OCI-M1 (cell line): ENCODE data around the gene BMPER.

Experiments
- DNase-seq: peaks from one replicate; lab custom pipeline; 2025; lab: John Stamatoyannopoulos, UW

Gene BMPER

DNA sequence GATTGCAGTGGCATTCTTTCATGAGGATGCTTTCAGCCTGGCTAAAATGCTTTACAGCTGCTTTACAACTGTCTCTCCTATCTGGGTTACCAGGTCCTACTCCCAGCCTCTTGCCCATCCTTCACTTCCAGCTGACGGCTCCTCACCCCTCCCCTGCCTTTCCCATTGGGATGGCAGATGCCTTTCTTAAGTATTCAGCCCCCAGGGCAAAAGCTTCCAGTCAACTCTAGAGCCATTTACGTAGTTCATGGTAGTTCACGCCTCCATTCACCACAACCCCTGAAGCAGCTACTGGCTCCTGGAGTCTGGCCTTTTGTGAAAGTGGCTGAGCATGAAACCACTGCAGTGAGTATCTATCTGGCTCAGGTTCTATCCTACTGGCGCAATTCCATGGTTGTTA lies 17.2 kb upstream of the BMPER start:
- DNase-seq: no peak

DNA sequence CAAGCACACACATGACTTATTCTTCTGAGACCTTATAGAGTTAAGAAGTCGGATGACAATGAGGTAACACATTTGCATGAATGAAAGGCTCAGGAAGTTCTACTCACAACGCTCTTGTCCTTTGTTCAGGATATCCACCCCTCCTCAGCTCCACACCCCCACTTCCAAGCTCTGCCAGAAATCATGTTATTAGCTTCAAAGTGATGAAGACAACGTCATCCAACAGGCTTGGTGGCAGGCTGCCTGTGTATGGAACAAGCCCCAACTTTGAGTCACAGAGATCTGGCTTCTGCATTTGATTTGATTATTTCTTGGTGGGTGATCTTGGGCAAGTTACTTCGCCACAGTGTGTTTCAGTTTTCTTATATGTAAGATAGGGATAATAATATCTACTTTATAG lies 12.4 kb upstream of the BMPER start:
- DNase-seq: no peak

DNA sequence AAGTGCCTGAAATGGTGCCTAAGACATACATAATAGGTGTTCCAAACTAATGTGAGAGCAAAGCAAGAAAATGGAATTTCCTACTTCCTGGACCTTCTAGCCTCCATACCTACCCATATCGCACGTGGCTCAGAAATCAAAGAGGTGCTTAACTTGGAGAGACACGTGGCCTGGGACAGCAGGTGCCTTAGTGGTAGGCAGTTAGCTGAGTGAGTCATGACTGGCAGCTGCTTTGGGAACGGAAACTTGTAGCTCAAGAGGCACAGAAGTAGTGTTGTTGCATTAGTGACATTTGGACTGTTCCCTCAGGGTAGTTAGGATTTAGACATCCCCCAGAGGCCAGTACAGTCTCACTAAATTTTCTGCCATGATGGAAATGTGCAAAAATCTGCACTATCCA lies 12.0 kb upstream of the BMPER start:
- no peak for DNase-seq

DNA sequence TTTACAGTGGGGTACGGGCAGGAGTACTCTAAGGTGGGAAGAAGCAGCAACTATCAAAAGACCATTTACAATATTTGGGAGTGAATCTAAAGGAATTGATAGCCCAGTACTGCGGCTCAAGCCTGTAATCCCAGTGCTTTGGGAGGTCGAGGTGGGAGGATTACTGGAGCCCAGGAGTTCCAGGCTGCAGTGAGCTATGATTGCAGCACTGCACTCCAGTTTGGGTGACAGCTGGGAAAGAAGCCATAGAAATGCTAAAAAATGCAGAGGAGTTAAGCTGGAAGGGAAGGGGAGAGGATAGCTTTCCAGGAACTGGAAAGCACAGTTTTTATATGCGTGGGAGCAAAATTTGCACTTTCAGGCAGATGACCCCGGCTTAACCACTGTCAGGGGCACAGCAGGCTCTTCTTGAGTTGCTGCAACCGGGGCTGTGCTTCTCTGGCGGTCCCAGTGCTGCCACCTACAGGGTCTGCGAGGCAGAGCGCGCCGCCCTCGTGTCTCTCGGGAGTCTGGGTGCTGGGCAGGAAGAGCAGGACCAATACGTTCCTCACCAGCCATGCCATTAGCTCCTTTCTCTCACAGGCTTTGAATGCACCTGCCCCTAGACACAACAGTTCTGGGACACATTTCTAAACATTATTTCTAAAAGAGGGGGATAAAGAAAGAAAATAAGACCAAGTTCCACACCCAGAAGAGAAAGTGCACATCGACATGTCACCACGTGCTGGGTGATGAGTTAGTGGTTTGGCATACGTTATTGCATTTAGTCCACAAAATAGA lies 10.1 kb upstream of the BMPER start:
- peak; percentile 77 for DNase-seq

DNA sequence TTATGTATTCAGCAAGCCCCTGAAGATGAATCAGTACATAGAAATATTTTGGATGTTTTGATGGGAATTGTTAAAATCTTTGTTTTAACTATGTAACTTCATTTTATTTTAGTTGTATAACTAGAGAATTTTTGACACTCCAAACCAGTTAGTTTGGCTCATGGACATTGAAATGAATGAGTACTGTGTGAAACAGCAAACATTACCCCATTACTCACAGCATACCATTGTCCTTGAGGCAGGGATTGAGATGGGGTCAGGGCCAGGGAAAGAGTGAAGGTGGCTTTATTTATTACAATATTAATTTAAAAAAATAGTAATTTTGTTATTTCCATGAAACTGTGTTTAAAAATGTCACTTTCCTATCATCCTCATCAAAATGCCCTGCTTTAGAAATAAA lies 4.8 kb upstream of the BMPER start:
- DNase-seq: no peak

DNA sequence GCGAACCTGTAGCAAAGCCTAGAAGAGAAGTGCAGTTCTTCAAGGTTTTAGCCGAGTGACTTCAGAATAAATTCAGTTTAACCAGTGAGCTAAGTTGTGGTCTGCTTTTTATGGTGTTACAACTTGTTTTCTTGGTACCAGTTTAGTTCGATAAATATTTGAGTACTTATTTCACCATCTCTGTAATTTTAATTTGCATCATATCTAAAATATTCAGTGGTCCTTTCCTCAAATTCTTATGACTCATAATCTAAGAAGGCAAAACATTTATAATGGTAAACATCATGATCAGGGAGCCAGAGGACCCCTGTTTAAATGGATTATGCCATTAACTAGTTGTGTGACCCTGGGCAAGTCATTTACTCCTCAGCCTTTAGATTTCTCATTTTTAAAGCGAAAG lies 4.1 kb upstream of the BMPER start:
- DNase-seq: no peak

DNA sequence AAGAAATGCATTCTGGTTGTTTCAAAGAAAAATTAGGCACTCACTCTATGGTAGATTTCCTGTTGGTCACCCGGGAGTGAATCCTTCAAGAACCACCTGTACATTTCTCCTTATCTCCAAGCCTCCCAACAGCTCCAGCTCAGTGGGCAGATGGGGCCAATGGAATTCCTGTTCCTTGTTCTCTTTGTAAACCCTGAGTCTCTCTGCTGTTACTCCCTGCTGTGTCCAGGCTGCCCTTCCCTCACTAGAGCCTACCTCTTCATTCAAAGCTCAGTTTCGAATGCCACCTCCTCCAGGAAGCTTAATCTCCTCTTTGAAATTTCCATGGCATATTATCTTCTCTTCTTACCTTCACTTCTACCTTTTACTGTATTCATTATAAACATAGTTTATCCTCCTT lies 3.5 kb upstream of the BMPER start:
- no peak for DNase-seq

DNA sequence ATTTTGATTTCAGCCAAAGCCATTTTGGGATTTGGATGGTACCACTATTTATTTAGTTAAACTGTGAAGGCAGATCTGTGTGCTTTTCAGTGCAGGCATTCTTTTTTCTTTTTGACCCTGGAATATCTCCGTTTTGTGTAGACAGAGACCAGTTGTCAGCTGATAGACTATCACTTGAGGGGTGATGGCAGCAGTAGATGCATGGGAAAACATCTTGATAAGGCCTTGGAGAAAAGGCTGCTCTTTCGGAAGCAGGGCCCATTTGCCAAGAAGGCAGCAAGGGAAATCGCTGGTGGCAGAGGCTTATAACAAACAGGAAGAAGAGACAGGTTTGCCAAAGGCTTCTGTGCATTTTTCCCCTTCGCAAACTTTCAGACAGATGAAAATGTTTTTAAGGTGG lies 2.6 kb upstream of the BMPER start:
- DNase-seq: no peak

DNA sequence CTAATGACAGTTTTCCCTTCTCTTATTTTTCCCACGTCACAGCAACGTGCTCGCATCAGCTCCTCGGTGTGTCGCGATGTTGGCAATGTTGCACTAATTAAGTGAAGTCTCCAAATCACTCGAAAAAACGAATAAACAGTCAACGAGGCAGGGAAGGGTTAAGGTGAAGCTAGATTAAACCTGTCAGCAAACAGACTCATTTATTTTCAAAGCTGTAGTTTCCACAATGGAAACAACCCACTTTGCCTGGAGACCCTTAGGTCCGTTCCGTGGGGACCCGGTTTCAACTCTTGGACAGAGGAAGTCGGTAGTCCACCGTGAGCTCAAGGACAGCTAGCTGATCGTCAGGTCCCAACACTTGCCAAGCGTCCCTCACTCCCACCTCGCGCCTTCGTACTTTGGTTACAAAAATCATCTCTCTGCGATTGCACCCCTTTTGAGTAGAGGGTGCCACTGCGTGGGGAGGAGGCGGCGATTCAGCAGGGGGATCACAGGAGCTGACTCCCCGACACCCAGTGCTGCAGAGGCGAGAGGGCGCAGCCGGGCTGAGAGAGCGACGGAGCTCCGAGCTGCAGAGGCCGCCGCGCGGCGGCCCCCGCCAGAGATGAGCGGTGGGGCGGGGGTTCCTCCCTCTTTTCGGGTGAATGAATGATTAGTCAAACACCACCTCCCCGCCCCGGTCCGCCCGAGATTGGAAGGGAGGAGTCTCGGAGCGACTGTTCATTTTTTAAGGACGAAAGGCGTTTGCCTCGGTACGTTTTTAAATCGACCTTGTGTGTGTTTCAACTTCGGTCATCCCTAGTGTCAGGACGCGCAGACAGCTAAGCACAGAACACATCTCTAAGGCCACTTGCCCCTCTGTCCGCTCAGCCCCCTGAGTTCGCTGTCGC lies 1.3 kb upstream of the BMPER start:
- DNase-seq: no peak

DNA sequence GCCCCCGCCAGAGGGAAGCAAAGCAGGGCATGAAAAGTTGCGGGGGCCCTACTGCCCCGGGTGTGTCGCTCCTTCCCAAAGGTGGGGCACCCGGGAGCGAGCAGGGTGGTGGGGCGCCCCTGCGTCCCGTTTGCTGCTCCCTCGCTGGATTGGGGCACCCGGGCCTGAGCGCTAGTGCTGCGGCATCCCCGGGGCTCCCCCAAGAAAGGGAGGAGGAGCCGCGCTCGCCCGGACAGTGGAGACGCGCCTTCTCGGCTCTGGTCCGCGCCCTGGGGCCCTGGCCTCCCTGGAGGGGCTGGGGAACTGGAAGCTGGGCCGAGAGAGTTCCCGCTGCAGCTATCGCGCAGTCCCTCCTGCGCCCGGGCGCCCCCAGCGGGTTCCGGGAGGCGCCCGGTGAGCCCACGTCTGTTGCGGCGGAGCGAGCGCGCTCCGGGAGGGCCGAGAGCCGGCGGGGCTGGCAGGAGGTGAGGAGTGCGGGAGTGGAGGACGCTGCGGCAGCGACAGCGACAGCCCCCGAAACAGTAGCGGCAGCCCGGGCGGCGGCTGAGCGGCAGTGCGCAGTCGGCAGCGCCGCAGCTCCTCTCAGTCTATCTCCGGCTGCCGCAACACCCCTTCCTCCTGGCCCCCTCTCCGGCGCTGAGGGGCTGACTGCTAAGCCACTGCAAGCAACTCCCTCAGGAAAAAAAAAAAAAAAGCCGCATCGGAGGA lies 504 bp upstream of the BMPER start:
- DNase-seq: no peak

DNA sequence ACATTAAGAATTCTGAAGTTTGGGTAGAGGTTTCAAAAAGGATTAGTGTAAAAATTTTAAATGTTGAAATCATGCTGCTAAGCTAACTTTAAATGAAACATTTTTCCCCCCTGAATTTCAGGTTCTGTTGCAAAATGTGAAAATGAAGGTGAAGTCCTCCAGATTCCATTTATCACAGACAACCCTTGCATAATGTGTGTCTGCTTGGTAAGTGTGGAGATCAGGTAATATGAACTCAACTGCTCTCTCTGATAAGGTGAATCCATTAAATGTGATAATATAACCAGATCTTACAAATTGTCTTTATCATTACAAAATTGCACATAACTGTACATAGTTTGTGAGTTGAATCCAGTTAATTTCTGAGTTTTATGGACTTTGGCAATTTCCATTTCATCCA lies 1.4 kb downstream of the BMPER start:
- DNase-seq: no peak

DNA sequence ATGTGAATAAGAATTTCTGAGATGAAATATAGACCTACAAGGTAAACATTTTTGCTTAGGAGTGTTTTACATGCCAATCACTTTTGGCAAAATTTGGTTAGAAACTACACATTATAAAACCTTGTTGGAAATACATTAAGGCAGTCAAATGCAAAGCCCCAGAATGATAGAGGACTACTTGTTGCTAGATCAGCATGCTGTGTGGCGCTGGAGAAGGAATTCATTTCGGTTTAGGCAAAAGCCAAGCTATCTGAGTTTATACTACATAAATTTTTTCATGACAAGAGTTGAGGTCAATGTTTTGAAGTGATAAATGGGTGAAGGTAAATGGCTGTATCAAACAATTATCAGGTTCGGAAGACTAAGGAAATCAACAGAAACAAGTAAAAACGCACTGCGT lies 2.3 kb downstream of the BMPER start:
- no peak for DNase-seq

DNA sequence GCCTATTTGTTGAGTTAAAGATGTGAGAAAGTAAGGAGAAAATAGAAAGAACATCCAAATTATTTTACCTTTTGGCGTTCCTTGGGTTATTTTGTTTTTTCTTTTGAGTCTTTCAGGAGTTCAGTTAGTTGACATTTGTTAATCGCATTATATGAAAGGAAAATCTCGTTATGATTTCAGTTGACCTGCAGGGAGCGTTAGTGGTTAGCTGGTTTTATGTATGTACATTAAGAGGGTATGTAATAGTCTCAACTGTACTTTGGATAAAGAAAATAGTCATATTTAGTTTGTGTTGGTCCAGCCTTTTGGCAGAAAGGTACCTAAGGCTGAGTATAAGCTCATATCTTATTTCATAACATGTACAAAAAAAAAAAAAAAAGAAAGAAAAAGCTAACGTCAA lies 4.0 kb downstream of the BMPER start:
- no peak for DNase-seq

DNA sequence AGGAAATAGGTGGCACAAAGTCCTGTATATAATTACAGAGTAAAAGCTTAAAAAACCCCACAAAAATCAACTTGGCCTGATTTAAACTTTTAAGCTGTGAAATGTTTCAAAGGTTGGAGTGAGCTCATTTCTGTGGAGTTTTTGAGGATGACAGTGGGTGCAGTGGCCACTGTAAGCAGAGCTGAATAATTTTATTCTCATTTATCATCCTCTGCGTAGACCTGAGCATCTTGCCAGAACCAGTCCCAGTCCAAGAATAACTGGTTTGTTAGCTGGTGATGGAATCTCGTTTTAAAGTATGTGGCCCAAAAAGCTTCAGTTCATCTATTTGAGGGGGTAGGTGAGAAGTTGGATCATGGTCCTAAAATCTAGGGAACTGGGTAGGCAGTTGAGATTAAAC lies 4.4 kb downstream of the BMPER start:
- no peak for DNase-seq

DNA sequence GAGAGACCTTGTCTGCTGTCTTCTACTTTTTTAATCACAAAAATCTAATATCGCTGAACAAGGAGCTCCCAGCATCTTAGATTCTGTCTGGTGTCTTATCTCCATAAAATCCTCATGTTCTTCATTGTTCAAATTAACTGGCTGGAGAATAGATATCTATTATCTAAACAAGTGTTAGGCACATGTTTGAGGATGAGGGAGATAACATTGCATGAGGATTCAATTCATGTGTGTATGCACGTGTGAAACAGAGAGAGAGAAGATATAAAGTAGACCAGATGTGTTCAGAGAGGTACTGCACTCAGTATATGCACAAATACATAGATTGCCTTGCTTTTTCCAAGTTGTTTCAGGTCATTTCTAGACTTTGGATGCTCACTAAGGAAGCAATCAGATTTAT lies 5.4 kb downstream of the BMPER start:
- no peak for DNase-seq

DNA sequence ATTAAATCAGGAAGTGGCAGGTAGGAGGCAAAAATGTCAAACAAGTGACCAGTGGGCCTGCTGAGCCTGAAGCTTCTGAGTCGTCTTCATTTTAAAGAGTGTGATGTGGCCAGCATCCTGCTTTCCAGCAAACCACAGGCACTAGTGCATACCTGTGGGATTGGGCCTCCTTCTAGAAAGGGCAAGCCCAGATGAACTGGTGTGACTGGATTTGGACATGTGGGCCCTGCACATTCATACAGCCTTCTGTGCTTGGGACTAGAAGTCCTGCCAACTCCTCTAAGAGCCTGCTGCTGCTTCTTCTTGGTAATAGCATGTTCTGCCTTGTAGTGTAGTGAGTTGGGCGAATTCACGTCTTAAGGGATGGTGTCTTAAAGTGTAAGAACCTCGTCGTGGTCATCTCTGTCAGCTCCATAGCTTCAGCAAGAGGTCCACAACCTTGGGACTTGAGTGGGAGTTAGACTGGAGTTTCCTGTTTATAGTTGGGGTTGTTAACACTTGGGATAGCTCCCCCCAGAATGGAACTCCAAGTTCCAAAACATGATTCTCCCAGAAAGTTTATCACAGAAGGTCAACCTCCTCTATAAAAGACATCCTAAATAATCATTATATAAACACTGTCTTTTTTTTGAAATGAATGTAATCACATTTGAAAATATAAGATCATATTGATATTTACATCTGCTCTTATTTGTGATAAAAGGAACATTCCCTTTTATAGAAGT lies 11.2 kb downstream of the BMPER start:
- DNase-seq: no peak

DNA sequence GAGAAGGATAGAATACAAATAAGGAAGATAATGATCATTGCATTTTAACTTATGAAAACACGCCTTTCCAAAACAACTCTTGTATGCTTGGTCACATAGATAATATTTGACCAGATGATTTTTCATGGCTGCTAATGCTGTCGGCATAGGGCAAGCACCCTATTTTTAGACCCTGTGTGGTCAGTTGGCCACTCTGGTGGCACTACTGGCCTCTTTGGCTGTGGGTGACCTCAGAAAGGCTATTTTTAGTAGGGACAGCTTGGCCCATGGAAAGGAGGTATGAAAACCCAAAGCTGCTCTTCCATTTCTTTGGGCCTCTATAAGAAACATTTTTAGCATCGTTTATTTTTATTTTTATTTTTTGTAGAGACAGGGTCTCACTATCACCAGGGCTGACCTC lies 12.3 kb downstream of the BMPER start:
- DNase-seq: no peak

DNA sequence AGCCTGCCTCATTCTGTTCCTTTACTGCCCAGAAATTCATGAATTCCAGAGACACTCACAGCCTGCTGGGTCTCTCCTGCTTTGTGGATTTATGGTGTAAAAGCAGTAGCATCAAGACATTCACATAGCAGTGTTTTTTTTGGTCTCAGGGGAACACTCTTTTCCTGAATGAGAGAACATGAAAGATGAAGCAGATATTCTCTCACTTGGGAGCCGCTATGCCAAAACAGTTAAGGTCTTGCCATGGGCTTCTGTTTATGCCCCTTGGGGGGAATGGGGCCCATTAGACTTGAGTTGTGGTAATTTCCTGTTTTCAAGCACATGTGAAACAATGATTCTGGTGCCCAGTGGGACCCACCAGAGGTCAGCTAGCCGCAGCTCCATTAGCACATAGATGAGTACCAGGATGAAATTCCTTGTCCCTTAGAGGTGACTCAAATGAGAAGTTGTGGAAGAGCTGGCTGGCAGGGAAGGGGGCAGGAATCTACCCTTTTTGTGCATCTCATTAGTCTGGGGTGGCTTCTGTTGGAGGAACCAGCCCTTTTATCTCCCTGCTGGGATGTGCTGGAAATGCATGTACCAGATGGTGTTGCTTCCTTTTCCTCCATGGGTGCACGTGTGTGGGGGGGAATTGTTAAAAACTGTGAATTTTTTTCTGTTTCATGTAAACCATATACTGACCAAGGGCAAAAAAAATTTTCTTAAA lies 13.3 kb downstream of the BMPER start:
- DNase-seq: no peak

DNA sequence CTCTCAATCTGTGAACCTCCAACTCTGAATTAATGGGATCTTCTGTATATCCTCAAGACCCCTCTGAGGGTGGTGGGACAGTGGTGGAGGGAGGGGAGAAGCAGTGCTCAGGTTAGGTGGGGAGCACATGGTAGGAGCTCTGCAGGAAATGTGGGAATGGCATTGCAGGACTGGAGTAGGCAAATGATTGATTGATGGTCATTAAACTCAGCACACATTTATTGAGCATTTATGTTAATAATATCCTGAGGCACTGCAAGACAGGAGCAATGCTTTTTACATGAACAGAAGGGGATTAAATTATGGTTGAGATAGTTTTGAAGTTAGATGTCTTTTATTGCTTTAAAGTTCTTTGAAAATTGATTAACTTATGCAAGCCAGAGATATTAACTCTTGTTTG lies 14.1 kb downstream of the BMPER start:
- no peak for DNase-seq

DNA sequence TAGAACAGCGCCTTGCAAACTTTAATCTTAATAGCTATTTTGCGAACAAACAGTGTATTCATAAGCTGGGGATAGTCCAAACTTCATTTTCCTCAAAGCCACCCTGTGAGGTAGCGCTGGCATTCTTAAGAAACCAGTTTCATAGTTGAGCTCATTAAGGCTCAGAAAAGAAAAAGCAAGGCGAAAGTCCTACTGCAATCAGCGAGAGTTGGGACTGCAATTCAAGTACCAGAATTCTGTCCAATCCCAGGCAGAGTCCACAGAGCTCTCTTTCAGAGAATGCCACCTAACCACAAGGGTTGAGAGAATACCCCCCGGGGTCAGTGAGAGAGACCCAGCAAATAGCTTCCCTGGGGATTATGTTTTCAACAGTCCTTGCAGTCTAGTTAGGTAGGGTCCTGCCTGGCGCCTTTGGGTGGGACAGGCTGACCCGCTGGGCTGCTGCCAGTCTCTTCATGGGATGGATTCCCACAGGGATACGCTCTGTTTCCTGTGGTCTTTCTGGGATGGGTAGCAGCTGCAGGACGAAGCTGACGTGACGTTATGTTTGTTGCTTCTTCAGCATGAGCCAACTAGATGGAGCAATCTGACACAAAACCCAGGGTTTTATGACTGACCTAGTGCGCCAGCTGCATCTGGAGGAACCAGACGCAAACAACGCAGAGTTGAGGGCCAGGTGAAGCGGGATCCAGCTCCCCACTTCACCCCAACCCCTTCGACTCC lies 16.0 kb downstream of the BMPER start:
- no peak for DNase-seq

DNA sequence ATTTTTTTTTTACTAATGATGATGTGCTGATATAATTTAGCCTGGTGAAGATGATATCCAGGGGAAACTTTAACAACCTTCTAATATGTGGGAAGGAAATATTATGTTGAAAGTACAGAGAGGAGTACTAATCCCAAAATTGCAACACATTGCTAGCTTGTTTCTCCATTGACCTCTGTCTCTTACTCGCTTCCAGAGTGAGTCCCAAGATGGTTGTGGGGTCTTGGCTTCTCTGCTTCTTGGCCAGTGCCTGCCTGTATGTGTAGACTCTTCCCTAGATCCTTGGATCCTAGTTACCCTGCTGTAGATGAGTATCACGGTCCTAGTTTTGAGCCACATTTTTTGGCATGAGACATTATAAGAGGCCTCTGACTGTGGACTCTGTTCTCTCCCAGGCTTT lies 17.5 kb downstream of the BMPER start:
- no peak for DNase-seq
